HFF-Myc (cell line): Measurements from ENCODE around the gene UBA52.
A peak's percentile ranks its signal among the peaks of the same experiment; 100 is the strongest.

Source experiments
- DNase-seq: peaks from one replicate; pipeline ENCODE4 v3.0.0-alpha.2; 2011; ENCODE audit warnings: low read depth; ENCODE audit errors: extremely low read depth
- H3K4me3 ChIP-seq: replicated peaks from 2 replicates; pipeline ENCODE4 v1.5.1; 2011; ENCODE audit warnings: low read depth, mild to moderate bottlenecking, control low read depth, low read length
- TF ChIP-seq, protein P1 (sequence below): IDR thresholded peaks from 2 replicates; pipeline ENCODE4 v1.5.1; 2012; ENCODE audit warnings: mild to moderate bottlenecking, low read depth, low read length, control low read depth; ENCODE audit errors: missing control alignments

Gene UBA52

DNA sequence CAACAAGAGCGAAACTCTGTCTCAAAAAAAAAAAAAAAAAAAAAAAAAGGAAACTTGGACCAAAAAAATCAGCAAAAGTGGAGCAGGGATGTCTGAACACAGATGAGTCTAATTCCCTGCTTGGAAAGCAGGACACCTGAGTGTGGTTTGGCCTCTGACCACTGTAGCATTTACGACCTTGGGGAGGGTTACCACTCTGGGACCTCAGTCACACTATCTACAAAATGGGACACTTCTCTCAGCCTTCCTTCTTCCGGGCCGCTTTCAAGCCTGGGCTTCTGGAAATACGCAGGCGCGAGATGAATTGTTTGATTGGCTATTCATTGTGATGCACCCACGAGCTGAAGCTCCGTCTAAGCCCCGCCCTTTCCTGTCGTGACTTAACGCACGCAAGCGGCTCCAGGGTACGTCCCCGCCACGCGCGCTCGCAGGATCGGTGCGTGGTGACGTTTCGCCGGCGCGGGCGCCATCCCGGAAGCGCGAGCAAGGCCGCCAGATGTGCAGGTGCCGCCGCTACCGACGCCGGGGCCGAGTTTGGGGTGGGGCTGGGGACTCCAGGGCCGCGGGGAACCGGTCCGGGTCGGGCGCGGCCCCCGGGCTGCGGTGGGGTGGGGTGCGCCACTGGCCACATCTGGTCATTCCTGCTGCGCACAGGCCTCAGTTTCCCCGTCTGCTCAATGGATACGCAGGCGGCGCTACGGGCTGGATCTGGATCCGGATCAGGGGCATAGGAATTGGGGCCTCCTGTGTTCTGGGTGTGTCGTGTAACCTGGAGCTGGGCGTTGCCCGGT, 14.1 kb upstream of the UBA52 start, which contains the start of gene KXD1:
KXD1 (plus strand) TSS at position 460 of the 791 bp plus-strand sequence. CDS start 4,187 bp downstream, outside the sequence.
- peak within 1 kb of the TSS; percentile 78 for H3K4me3 ChIP-seq
- TF ChIP-seq, protein P1, sequence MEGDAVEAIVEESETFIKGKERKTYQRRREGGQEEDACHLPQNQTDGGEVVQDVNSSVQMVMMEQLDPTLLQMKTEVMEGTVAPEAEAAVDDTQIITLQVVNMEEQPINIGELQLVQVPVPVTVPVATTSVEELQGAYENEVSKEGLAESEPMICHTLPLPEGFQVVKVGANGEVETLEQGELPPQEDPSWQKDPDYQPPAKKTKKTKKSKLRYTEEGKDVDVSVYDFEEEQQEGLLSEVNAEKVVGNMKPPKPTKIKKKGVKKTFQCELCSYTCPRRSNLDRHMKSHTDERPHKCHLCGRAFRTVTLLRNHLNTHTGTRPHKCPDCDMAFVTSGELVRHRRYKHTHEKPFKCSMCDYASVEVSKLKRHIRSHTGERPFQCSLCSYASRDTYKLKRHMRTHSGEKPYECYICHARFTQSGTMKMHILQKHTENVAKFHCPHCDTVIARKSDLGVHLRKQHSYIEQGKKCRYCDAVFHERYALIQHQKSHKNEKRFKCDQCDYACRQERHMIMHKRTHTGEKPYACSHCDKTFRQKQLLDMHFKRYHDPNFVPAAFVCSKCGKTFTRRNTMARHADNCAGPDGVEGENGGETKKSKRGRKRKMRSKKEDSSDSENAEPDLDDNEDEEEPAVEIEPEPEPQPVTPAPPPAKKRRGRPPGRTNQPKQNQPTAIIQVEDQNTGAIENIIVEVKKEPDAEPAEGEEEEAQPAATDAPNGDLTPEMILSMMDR = no peak
- peak; percentile 97 for DNase-seq

DNA sequence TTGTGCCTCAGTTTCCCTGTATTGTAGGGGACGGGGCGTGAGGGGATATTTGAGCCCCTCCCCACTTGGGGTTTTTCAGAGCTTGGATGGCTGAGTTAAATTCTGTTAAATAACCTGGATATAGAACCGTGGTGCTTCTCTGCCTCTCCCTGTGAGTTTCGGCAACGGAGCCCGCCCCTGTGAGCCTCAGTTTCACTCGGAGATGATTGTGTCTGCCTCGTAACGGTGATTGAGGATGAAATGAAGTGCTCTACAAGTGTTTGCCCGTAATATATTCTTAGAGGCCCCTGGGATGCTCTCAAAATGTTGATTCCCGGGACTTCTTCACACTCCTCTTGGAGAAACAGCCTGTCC, 13.5 kb upstream of the UBA52 start:
- H3K4me3 ChIP-seq = peak overlapping the region; percentile 78
- TF ChIP-seq, protein P1 = no peak
- DNase-seq = no peak

DNA sequence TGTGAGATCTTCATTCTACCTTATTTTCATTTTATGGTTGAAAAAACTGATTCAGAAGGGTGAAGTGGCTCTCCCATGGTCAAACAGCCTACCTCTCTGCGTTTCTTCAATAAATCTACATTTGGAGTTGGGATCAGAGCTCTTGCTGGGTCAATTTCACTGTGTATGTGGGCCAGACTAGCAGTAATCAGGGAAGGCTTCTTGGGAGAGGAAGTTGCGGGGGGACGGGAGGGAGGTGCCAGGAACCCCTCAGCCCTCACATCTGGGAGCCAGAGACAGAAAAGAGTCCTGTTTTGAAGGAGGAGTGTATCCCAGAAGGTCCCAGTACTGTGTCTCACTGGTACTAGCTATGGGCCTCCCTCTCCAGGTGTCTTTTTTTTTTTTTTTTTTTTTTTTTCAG, 13.1 kb upstream of the UBA52 start:
- H3K4me3 ChIP-seq = peak overlapping the region; percentile 78
- no peak for DNase-seq
- TF ChIP-seq, protein P1 = no peak

DNA sequence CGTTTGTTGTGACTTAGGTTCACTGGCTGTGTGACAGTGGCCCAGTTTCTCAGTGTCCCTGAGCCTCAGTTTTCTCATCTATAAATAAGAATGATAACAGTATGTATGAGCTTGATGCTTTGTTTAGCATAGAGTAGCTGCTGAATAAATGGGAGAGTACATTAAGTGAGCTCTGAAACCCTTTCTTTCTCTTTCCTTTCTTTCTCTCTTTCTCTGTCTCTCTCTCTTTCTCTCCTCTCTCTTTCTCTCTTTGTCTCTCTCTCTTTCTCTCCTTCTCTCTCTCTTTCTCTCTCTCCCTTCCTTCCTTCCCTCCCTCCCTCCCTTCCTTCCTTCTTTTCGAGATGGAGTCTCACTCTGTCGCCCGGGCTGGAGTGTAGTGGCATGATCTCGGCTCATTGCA, 12.0 kb upstream of the UBA52 start:
- H3K4me3 ChIP-seq = peak overlapping the region; percentile 78; the same call in 1 of the 2 replicates

DNA sequence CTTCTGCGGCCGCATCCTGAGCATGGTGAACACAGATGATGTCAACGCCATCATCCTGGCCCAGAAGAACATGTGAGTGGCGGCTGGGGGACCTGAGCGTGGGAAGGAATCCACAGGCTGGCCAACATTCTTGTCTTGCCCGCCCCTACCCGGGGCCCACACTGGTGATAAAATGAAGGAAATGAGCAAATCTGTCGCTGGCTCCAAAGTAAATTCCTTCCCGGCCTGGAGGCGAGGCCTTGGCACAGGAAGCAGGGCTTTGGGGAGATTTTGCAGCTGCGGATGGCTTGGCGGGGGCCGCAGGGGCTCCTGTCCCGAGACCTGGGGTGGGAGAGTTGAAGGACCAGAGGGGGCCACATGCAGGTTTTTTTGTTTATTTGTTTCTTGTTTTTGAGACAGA, 9.6 kb upstream of the UBA52 start:
- no peak for DNase-seq
- TF ChIP-seq, protein P1 = no peak
- H3K4me3 ChIP-seq = no peak overlapping the region

More for the DNA sequence above, 12.0 kb upstream of the UBA52 start:
- TF ChIP-seq, protein P1 = no peak
- no peak for DNase-seq

DNA sequence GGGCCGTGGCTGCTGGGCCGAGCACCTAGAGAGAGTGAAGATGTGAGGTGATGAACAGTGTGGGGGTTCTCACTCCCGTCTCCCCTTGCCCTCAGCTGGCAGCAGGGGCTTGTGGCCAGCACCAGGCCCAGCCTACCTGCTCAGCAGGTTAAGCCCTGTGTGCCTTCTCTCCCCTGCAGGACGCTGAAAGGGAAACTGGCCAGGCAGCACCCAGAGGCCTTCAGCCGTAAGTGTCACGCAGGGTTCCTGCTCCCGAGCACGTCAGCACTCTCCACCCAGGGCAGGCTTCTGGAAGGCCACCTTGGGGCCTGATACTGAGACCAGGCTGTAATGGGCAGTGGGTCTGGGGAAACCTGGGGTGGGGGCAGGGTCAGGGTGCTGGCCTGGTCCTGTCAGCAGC, 4.7 kb upstream of the UBA52 start:
- TF ChIP-seq, protein P1 = no peak
- no peak overlapping the region for H3K4me3 ChIP-seq

More for the DNA sequence above, 4.7 kb upstream of the UBA52 start:
- no peak for DNase-seq
